Fibroblast of lung (primary cell): ENCODE results near the gene SULT6B1.

Source experiments
- CTCF ChIP-seq, 2 donors: IDR thresholded peaks in 1 of 2; conservative IDR thresholded peaks in 1 of 2; 1 replicate in 1 of 2; 2 replicates in 1 of 2; pipeline ENCODE4 v1.5.1; 2011 to 2012; ENCODE audit warnings: low read length in 2 of 2, control low read depth in 1 of 2, inconsistent platforms in 1 of 2, low read depth in 1 of 2, mild to moderate bottlenecking in 1 of 2
- EZH2 ChIP-seq: IDR thresholded peaks from 2 replicates; pipeline ENCODE4 v1.5.1; 2012; ENCODE audit warnings: low read length, control low read depth, mild to moderate bottlenecking; ENCODE audit errors: missing control alignments

DNA sequence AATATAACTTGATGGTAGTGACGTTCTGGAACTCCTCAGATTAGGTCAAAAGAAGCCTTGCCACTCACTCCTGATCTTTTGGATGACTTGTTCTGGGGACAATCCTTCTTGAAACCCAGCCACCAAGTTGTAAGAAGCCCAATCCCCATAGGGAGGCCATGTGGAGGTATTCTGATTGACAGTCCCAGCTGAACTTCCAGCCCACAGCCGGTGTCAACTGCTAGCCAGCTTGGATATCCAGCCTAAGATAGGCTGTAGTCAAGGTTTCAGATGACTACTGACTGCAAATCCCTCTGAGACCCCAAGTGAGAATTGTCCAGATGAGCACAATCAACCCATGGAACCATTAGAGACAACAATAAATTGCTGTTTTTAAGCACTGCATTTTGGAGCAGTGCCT lies 63.1 kb downstream of the SULT6B1 start:
- TF ChIP-seq CTCF (conservative IDR thresholded peaks at IDR 0.05 in 1 of 2, IDR thresholded peaks at IDR 0.05 in 1 of 2; ENCODE audit: low read depth in 1 of 2, low read length in 2 of 2) (no peak), EZH2 (no peak)
